Heart right ventricle (tissue), 16 donors: ENCODE results near the gene ADGRG2. TPM values are rescaled to one million over a fixed set of nuclear protein-coding genes. Genes with fewer than 3 reads are reported as not detected.
"Not testable (repeated sequence)": the region's sequence is repeated elsewhere in the genome, so short reads cannot be mapped to it uniquely, and the experiment has no call there.

Source experiments
- ATAC-seq, 8 donors: fragments of 200-7000 bp; cut with Tn5 transposase; one replicate each; pipeline ENCODE4 v1.9.1; 2020; ENCODE audit warnings: mild to moderate bottlenecking in 8 of 8, moderate library complexity in 8 of 8, moderate number of reproducible peaks in 1 of 8
- DNase-seq, 2 donors: peaks; one replicate each; pipeline ENCODE4 v3.0.0-alpha.2; 2020
- H3K27ac ChIP-seq, 10 donors: fragments of 200-600 bp; sonication (generic) in 2 of 10; one replicate each; pipeline versions ENCODE4 v1.5.0 to v1.8.0; 2020 to 2022; ENCODE audit warnings: mild to moderate bottlenecking in 3 of 10
- H3K27me3 ChIP-seq, 7 donors: fragments of 200-600 bp; one replicate each; pipeline ENCODE4 v1.8.0; 2021 to 2022; ENCODE audit warnings: mild to moderate bottlenecking in 2 of 7
- H3K36me3 ChIP-seq, 9 donors: fragments of 200-600 bp; sonication (generic) in 1 of 9; one replicate each; pipeline versions ENCODE4 v1.5.0 to v1.8.0; 2020 to 2022; ENCODE audit warnings: mild to moderate bottlenecking in 2 of 9
- H3K4me1 ChIP-seq, 9 donors: fragments of 200-600 bp; sonication (generic) in 1 of 9; one replicate each; pipeline versions ENCODE4 v1.5.0 to v1.8.0; 2020 to 2022; ENCODE audit warnings: mild to moderate bottlenecking in 4 of 9
- H3K4me3 ChIP-seq, 10 donors: fragments of 200-600 bp; sonication (generic) in 2 of 10; one replicate each; pipeline versions ENCODE4 v1.5.0 to v1.8.0; 2020 to 2022; ENCODE audit warnings: mild to moderate bottlenecking in 7 of 10, moderate library complexity in 2 of 10
- H3K9me3 ChIP-seq, 11 donors: fragments of 200-600 bp in 10 of 11; sonication (generic) in 2 of 11; one replicate each; pipeline versions ENCODE4 v1.5.0 to v1.8.0; 2013 to 2022; ENCODE audit warnings: mild to moderate bottlenecking in 2 of 11, control low read depth in 1 of 11, moderate library complexity in 1 of 11
- CTCF ChIP-seq, 9 donors: fragments of 200-600 bp; sonication (generic) in 2 of 9; IDR thresholded peaks; one replicate each; pipeline versions ENCODE4 v1.5.0 to v1.8.0; 2021 to 2022; ENCODE audit warnings: antibody characterized with exemption in 9 of 9, mild to moderate bottlenecking in 5 of 9, moderate library complexity in 1 of 9
- WGBS, 2 donors: extraction: QIAGEN DNeasy Blood & Tissue Kit; methylation state at CpG; one replicate each; pipeline ENCODE4 v1.1.7; 2013; ENCODE audit warnings: inconsistent platforms in 1 of 2; 5-methylcytosine and 5-hydroxymethylcytosine counted together
- intact Hi-C, 10 donors: fragments of 100-400 bp; cut with DNase I; formaldehyde crosslinking; loops; one replicate each; pipeline versions ENCODE4 v1.11.1 to v1.14.2; 2022
- polyA plus RNA-seq, 2 donors: library from polyadenylated mRNA; stranded (reverse); fragments of 200-250 nt; gene quantifications; one replicate each; pipeline ENCODE4 v1.2.3, GENCODE V29; 2013
- total RNA-seq, 10 donors: library from RNA; stranded (reverse); fragmentation: NEBNext Ultra II Directional in 3 of 10; extraction: Animal tissue kit (Norgen Biotek cat#: 25700) in 3 of 10; gene quantifications; one replicate each; pipeline versions ENCODE4 v1.2.1 to v1.2.4, GENCODE V29; 2021 to 2023
- donor health status: Arrhythmogenic right ventricular cardiomyopathy.
- donor health status: ischemic (EF 13 %, LVEDD 7.1; RV severe dilation, severe dysfunction).
- donor health status: healthy with polysubstance abuse.
- donor health status: DM: no; HTN: yes; CAD: no.
- donor health status: DM: no; HTN: no; CAD: no.
- donor health status: ischemic (EF 25% LVEDD 6.9; RV normal size, moderate dysfunction).
- donor health status: ischemic (EF 25% LVEDD 5.7; RV mildly dilated, moderate dysfunction).
- donor health status: healthy.
- donor health status: DM: yes; HTN: yes; CAD: no.
- donor health status: Ischemic cardiomyopathy.
- donor health status: ischemic (EF 35%, LVEDD 5.7; RV mildly dilated, moderate dysfunction).
- donor health status: nonischemic (EF 11% LVEDD 7.7; RV severe dilation, severe dysfunction).
- donor health status: DM: yes; HTN: yes; CAD: no.
- donor health status: PGD.
- donor health status: ischemic (EF 29% LVEDD 5.4; RV normal size, mild dysfunction).
- donor health status: nonischemic (EF 23%, LVEDD 6.1; RV moderate dilation, normal function).

The ADGRG2 gene
- total and polyA plus RNA-seq, 12 donors = 0.11 to 0.62 (median 0.27) TPM

GRCh38 chrX:19072372-19072771 lies 49.9 kb downstream of the ADGRG2 start:
- TF ChIP-seq CTCF (IDR thresholded peaks at IDR 0.05) = no peak
- DNase-seq (no peak), ATAC-seq (no peak)
- Histone ChIP-seq H3K27ac (no peak overlapping the region), H3K4me3 (no peak overlapping the region), H3K27me3 (peaks cover 0 to 4% (median 0%) of the 10 kb centered on the region in 7 donors), H3K36me3 (no peaks in the 10 kb centered on the region), H3K4me1 (no peaks in the 10 kb centered on the region), H3K9me3 (no peaks in the 10 kb centered on the region)
- 87 to 89% methylated on average over 3 of the region's 3 CpGs for WGBS, 2 donors
- intact Hi-C loops = no loop called here

- H3K9me3 ChIP-seq = no peaks in the 10 kb centered on the region
- no peak for TF ChIP-seq CTCF (IDR thresholded peaks at IDR 0.05)
- H3K36me3 ChIP-seq = no peaks in the 10 kb centered on the region
- H3K4me1 ChIP-seq = no peaks in the 10 kb centered on the region
- ATAC-seq (peak in 3 of 8 donors; percentile 64 to 78 (median 76)), DNase-seq (peak in 1 of 2 donors; percentile 11)
- intact Hi-C loops = no loop called here
- WGBS, 2 donors = 69 to 79% methylated on average over 3 of the region's 3 CpGs
- no peak overlapping the region for H3K27ac ChIP-seq
- no peak overlapping the region for H3K4me3 ChIP-seq
- H3K27me3 ChIP-seq = peaks cover 0 to 4% (median 0%) of the 10 kb centered on the region in 7 donors
Measured at GRCh38 chrX:19070555-19070994, 51.7 kb downstream of the ADGRG2 start.

GRCh38 chrX:19066987-19067386 lies 55.3 kb downstream of the ADGRG2 start:
- DNase-seq, H3K9me3 ChIP-seq, H3K4me1 ChIP-seq, intact Hi-C loops, H3K27ac ChIP-seq, ATAC-seq, H3K36me3 ChIP-seq, H3K4me3 ChIP-seq, H3K27me3 ChIP-seq: not testable (repeated sequence)
- 89 to 93% methylated on average over 4 of the region's 4 CpGs for WGBS, 2 donors

- H3K9me3 ChIP-seq = no peaks in the 10 kb centered on the region
- no peak overlapping the region for H3K4me3 ChIP-seq
- H3K27ac ChIP-seq = no peak overlapping the region
- ATAC-seq = no peak
- no peaks in the 10 kb centered on the region for H3K27me3 ChIP-seq
- H3K4me1 ChIP-seq = no peaks in the 10 kb centered on the region
- no peak for DNase-seq
- TF ChIP-seq CTCF (IDR thresholded peaks at IDR 0.05) = no peak
- intact Hi-C loops = no loop called here
- H3K36me3 ChIP-seq = no peaks in the 10 kb centered on the region
- WGBS, 2 donors = 84 to 93% methylated on average over 5 of the region's 5 CpGs
Measured at GRCh38 chrX:19065535-19065934, 56.7 kb downstream of the ADGRG2 start.

GRCh38 chrX:19064175-19064574 lies 58.1 kb downstream of the ADGRG2 start:
- ATAC-seq (no peak), DNase-seq (no peak)
- intact Hi-C loops = no loop called here
- TF ChIP-seq CTCF (IDR thresholded peaks at IDR 0.05) = no peak
- Histone ChIP-seq H3K36me3 (no peaks in the 10 kb centered on the region), H3K4me3 (no peak overlapping the region), H3K4me1 (no peaks in the 10 kb centered on the region), H3K27me3 (no peaks in the 10 kb centered on the region), H3K9me3 (no peaks in the 10 kb centered on the region), H3K27ac (no peak overlapping the region)
- WGBS, 2 donors = 92 to 97% methylated on average over 6 of the region's 6 CpGs
